GM18519 (cell line): ENCODE data around the gene SHB.

ENCODE experiments used
- ATAC-seq: cut with Tn5 transposase; IDR thresholded peaks from one replicate; pipeline ENCODE4 v1.9.1; 2021; ENCODE audit warnings: mild to moderate bottlenecking, moderate library complexity; ENCODE audit not compliant: unreplicated experiment, low FRiP score

The SHB gene, protein sequence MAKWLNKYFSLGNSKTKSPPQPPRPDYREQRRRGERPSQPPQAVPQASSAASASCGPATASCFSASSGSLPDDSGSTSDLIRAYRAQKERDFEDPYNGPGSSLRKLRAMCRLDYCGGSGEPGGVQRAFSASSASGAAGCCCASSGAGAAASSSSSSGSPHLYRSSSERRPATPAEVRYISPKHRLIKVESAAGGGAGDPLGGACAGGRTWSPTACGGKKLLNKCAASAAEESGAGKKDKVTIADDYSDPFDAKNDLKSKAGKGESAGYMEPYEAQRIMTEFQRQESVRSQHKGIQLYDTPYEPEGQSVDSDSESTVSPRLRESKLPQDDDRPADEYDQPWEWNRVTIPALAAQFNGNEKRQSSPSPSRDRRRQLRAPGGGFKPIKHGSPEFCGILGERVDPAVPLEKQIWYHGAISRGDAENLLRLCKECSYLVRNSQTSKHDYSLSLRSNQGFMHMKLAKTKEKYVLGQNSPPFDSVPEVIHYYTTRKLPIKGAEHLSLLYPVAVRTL

DNA sequence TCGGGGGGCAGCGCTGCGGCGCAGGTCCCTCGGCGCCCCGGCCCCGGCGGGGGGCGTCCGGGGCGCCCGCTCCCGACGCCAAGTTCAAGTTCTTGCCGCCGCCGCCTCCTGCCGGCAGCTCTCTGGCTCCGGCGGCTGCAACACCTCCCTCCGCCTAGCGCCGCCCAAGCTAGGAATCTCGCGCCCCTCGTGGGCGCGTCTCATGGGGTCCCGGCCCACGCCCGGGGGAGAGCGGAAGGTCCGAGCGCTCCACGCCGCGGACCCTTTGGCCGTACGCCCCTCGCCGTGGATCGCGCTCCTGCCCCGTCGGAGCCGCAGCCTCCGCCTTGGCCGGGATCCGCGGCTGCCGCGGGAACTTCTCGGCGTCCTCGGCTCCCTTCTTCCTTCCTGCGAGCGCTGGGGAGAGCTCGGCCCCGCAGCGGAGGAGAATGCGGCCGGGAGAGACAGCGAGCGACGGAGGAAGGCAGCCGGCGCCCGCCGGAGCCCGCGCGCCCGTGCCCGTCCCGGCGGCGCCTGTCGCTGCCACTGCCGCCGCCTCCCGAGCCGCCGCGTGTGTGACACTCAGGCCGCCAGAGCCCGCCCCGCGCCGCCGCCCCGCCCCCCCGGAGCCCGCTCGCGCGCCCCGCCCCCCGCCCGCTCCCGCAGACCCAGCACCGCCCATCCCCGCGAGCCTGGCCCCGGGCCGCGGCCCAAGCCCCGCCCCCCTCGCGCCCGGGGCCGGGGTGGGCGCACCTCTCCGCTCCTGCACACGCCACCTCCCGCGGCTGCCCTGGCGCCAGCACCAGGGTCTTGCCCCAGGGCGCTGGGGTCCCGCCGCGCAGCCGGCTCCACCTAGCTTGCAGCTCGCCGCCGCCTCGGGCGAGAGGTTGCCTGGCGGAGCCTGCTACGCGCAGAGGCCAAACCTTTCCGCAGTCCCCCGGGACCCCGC is at the start of gene SHB:
Gene SHB (minus strand): TSS at position 527 of the 928 bp plus-strand sequence. CDS start 582 bp downstream, outside the sequence.
- peak; percentile 30 for ATAC-seq

DNA sequence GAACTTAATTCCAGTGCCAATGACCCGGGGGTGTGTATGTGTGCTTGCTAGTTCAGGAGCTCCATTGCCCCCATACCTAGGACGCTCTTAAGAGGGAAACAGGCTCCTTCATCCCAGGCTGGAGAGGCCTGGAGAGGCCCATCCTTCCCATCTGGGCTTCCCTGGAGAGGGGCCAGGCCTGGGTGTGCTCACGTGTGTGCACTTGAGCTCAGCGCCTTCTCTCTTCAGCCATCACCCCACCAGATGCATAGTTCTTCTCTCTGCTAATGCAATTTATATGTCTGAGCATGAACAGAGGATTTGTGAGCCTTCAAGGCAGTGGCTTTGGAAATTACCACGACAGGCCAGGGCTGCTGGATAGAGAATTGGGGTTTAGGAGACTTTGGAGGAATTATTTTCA is 48.6 kb upstream of the SHB start:
- no peak for ATAC-seq

DNA sequence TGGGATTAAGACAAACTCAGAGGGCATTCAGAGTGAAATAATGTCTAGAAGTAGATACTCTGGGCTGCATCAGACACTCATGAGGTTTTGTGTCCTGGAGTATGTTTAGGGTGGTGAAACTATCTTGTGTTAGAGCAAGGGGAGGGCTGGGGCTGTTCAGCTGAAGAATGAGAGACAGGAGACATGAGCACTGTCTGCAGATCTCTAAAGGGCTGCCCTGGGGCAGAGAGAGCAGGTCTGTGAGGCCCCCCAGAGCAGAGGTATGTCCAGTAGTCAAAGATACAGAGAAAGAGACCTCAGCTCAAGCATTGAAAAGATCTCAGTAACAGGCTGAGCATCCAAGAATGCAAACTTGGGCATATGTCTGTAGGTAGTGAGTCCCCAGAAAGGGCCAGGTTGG is 45.9 kb upstream of the SHB start:
- ATAC-seq: no peak

DNA sequence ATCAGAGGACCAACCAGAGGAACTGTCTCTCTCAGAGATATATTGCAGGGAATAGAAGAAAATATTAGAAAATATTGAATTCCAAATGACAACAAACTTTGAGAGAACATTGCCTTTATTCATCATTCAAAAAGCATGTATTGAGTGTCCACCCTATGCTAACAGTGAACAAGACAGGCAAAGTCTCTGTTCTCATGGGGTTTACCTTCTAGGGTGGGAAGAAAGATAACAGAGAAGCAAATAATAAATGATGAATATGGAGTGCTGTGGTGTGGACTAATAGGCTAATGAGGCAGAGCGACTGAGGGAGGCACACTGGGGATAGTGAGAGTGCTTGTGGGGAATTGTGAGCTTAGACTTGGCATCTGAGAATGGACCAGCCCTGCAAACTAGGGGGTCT is 43.4 kb upstream of the SHB start:
- ATAC-seq: no peak

DNA sequence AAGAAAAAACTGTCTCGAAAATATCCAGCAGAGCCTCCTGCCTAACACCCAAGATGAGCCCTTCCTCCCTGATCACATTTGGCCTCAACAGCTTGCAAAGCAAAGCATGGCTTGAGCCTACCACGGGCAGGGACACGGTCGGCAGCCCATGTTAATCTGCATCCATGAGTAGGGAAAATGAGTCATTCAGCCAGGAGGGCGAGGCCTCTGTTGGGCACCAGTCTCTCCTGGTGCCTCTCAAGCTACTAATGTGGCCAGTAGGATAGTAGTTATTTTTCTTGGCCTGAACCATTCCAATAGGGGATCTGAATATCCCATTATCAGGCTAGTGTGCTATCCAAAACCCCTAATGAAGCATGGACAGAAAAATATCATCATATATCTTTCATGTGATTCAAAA is 43.0 kb upstream of the SHB start:
- ATAC-seq: no peak

DNA sequence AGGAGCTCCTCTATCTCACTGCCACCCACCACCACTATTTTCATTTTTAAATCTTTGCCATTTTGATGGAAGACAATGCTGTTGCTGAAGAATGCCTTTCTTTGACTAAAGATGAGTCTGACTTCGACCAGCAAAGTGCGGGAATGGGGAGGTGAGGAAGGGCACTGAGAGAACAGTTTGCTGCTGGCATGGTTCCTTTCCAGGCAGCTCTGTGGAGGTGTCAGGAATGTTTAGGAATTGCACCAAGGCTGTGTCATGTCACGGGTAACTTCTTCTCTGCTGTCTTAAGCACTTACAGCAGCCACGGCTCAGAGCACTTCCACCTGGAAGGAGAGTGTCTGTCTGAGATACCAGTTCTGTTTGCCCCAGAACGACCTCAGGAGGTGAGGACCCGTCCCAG is 41.4 kb upstream of the SHB start:
- no peak for ATAC-seq

DNA sequence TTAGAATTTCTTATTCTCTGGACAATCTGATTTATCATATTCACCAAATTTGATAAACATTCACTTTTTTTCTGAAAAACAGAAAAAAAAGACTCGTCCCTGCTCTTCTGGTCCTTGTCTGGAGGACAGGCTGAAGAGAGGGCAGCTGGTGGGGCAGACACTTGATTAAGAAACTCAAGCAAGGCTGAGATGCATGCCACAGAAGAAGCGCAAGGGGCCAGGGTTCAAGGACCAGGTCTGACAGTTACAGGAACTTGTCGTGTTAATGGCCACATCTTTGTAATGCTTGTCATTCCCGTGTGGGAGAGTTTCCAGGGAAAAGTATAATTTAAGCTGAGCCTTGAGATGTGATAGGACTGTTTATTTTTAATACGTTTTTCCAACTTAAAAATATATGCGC is 40.6 kb upstream of the SHB start:
- no peak for ATAC-seq

DNA sequence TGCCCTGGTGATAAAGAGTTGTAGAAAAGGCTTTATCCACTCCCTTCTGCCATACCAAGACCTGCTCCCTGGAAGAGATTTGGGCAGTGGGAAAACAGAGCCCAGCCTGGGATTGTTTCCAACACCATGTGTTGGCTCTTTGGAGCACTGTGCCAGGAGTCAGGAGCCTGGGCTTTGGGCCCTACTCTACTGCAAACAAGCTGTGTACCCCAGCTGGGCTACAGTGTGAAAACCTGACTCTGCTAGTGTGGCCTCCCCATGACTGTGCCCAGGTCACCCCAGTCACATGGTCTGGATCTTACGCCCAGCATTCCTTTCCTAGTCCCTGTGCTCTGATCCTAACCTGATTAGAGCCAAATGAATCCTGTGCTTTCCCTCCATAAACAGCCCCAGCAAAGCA is 39.3 kb upstream of the SHB start:
- no peak for ATAC-seq

DNA sequence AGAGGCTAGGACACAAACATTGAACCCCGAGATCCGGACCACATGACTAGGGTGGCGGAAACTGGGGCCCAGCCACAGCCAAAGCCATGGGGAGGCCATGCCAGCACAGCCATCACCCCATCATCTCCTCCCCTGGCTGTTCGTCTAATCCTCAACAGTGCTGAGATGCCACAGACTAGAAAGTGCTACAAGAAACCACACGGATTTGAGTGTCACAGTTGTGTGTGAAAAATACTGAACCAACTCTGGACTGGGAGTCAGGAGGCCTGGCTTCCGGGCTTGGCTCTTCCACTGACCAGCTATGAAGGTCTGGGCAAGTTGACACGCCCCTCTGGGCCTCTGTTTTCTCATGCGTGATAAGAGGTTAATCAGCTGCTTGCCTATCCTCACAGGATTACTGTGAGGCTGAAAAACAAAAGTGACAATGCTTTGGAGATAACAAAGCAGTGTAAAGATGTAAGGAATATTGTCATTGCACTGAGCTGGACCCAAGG is 38.8 kb upstream of the SHB start:
- no peak for ATAC-seq

DNA sequence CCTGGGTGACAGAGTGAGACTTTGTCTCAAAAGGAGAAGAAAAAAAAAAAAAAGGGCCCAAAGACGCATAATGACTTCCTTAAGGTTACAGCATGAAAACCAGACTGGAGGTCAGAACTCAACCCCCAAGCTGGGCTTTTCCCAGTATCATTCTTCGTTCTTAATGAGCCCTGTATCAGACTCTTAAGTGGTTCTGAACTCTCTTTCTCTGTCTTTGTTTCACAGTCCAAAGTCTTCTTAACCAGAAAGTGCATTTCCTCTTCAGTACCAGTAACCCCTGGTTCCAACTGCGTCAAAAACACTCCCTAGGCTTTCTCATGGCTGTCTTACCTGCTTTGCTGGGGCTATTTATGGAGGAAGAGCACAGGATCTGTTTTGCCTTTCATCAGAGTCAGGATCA is 38.4 kb upstream of the SHB start:
- no peak for ATAC-seq

DNA sequence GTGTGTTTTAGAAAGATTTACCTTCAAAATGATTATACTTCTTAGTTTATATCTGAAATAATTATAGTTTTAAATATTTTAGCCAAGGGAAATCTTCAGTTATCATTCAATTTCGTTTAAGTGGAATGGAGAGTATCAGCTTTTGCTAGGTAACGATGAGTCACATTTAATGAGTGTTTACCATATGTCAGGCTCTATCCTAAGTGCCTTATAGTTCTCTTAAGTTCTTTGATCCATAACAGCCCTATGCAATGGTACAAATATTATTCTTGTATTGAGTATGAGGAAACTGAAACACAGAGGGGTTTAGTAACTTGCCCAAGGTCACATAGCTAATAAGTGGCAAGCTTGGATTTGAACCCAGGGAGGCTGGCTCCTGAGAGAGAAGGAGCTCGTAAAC is 37.5 kb upstream of the SHB start:
- ATAC-seq: no peak

DNA sequence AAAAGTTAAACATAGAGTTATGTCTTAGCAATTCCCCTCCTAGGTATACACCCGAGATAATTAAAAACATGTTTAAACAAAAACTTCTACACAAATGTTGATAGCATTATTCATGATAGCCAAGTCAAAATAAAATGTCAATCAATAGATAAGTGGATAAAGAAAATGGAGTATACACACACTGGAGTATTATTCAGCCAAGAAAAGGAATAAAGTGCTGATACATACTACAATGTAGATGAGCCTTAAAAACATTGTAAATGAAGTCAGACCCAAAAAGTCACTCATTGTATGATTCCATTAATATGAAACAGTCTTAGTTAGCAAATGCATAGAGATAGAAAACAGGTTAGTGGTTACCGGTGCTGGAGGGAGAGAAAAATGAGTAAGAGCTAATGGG is 34.3 kb upstream of the SHB start:
- ATAC-seq: no peak

DNA sequence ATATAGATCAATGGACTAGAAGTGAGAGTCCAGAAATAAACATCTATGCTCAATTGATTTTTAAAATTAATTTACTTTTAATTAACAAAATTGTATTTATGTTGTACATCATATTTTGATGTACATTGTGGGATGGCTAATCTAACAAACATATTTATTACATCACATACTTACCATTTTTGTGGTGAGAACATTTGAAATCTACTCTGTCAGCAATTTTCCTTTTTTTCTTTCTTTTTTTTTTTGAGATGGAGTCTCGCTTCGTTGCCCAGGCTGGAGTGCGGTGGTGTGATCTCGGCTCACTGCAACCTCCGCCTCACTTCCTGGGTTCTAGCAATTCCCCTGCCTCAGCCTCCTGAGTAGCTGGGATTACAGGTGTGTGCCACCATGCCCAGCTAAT is 32.4 kb upstream of the SHB start:
- ATAC-seq: no peak

DNA sequence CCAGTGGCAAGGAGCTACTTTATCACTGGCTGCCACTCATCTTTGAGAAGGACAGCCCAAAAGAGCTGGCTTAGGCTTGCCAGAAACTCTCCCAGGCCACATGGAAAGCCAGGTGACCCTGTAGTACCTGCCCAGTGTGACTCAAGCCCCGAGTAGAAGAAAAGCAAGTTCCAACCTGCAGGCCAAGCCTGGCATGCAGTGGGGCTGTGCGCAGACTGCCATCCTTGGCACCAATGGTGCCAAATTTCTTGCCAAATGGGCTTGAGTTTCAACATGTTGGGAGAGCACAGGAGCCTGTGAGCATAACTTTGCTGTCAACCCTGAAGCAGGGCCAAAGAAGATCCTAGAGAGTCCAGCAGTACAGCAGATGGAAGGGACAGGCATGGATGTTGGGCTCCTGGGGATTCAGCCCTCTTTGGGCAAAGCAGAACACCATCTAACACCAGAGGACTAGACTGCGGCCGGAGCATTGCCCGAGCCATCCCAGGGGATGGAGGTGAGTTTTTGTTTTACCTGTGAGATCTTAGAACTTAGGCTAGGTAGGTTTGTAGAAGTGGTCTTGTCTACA is 27.3 kb upstream of the SHB start:
- no peak for ATAC-seq

DNA sequence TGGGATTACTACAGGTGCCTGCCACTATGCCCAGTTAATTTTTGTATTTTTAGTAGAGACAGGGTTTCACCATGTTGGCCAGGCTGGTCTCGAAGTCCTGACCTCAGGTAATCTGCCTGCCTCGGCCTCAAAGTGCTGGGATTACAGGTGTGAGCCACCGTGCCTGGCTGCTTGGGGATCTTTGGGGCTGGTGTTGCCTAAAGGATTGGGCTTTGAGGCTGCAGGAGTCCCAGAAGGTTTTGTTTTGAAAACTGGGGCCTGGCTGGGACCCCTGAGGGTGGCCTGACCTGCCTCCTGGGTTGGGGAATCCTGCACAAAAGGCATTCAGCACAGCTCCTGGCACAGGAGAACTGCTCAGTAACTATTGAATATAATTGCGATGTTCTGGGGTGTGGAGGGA is 25.1 kb upstream of the SHB start:
- no peak for ATAC-seq

DNA sequence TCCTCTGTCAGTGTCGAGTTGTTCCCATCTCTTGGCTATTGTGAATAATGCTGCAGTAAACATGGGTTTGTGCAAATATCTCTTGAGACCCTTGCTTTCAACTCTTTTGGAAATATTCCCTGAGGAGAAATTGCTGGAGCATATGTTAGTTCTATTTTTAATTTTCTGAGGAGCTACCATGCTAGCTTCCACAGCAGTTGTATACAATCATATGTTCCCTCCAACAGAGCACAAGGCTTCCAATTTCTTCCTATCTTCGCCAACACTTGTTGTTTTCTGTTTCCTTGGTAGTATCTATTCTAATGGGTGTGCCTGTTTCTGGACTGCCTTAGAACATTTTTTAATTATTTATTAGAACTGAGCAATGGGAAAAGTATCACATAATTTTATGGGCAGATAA is 23.6 kb upstream of the SHB start:
- no peak for ATAC-seq

DNA sequence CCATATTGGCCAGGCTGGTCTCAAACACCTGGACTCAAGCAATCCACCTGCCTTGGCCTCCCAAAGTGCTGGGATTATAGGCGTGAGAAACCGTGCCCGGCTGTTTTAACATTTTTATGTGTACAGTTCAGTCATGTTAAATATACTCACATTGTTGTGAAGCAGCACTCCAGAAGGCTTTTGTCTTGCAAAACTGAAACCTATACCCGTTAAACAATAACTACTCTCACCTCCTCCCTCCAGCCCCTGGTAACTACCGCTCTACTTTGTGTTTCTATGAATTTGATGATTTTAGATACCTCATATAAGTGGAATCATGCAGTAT is 23.1 kb upstream of the SHB start:
- ATAC-seq: no peak

DNA sequence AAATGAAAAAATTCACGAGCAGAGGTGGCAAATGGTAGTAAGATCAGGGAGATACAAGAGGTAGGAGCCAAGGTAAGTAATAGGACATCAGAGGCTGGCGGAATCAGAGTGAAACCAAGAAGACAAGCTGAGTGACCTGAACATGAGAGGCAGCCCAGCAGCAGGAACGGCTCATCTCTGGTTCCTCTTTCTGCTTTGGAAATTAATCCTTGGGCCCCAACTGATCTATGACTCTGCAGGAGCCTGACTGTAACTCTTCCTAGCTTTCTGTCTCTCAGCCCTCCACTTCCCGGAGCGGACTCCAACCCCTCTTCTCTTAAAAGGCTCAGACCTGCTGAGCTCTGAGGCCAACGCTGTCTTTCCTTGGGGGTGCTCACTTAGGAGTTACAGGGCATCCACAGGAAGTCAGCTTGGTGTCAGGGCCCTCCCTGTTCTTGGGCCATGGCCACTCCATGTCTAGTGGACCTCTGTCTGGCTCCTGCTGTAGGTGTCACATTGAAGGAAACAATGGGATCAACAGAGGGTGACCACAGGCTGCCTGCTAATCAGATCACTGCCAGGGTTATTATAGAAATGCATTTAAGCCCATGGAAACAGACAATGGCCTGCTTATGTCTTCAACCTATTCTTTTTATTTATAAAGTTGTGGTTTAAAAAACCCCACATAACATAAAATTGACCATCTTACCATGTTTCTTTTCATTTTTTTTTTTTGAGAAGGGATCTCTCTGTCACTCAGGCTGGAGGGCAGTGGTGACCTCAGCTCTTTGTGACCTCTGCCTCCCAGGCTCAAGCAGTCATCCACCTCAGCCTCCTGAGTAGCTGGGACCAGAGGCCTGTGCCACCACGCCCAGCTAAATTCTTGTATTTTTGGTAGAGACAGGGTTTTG is 22.5 kb upstream of the SHB start:
- peak; percentile 54 for ATAC-seq

DNA sequence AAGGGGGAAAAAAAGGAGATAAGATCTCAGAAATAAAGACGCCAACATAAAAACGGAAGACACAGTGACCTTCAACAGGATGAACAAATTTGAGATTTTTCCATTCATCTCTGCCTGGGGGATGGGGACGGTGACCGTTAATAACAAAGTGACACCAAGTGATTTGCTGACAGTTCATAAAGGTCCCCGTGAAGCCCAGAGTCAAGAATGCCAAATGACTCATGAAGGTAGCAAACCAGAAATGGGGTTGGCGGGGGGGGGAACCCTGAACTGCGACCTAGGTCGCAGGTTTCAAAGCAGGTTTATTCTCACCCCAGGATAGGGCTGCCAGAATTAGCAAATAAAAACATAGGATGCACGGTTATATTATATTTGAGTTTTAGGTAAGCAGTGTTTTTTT is 21.1 kb upstream of the SHB start:
- ATAC-seq: no peak
